Activated naive CD8-positive, alpha-beta T cell treated with anti-CD3 and anti-CD28 coated beads, Interleukin-2, amount 50 U/mL, for 24 hours (primary cell): ENCODE results near the gene SNAI1.

ENCODE experiments used
- ATAC-seq: fragments of 150-1000 bp; cut with Tn5 transposase; one replicate; pipeline ENCODE4 v1.10.0; 2021
- DNase-seq: peaks from one replicate; pipeline ENCODE4 v3.0.0; 2021
- H3K27ac Mint-ChIP-seq: one replicate; pipeline ENCODE4 v1.8.0; 2021; ENCODE audit warnings: mild to moderate bottlenecking, mixed read lengths
- H3K27me3 Mint-ChIP-seq: one replicate; pipeline ENCODE4 v1.8.0; 2021; ENCODE audit warnings: mixed read lengths
- H3K36me3 Mint-ChIP-seq: one replicate; pipeline ENCODE4 v1.8.0; 2021; ENCODE audit warnings: low read depth, mixed read lengths
- H3K4me1 Mint-ChIP-seq: one replicate; pipeline ENCODE4 v1.8.0; 2021; ENCODE audit warnings: mixed read lengths
- H3K4me3 Mint-ChIP-seq: one replicate; pipeline ENCODE4 v1.8.0; 2021; ENCODE audit warnings: mild to moderate bottlenecking, moderate library complexity, mixed read lengths
- H3K9me3 Mint-ChIP-seq: one replicate; pipeline ENCODE4 v1.8.0; 2021; ENCODE audit warnings: mixed read lengths

Gene SNAI1

GRCh38 chr20:50022676-50023075 lies 39.9 kb downstream of the SNAI1 start:
- Mint-ChIP-seq H3K9me3 (no peaks in the 10 kb centered on the region), H3K27me3 (peaks cover 3% of the 10 kb centered on the region), H3K4me3 (no peak overlapping the region), H3K27ac (no peak overlapping the region), H3K4me1 (peaks cover 3% of the 10 kb centered on the region), H3K36me3 (no peaks in the 10 kb centered on the region)
- no peak for ATAC-seq
- DNase-seq, result no peak

- no peak overlapping the region for H3K27ac Mint-ChIP-seq
- ATAC-seq, result no peak
- H3K27me3 Mint-ChIP-seq, result no peaks in the 10 kb centered on the region
These were observed 40.5 kb downstream of the SNAI1 start for GRCh38 chr20:50023116-50023805.

GRCh38 chr20:50026746-50027575 lies 44.2 kb downstream of the SNAI1 start:
- DNase-seq (no peak), ATAC-seq (no peak)
- no peaks in the 10 kb centered on the region for H3K36me3 Mint-ChIP-seq
- no peaks in the 10 kb centered on the region for H3K4me1 Mint-ChIP-seq
- no peaks in the 10 kb centered on the region for H3K9me3 Mint-ChIP-seq
- no peak overlapping the region for H3K4me3 Mint-ChIP-seq
- H3K27me3 Mint-ChIP-seq, result peaks cover 4% of the 10 kb centered on the region
- H3K27ac Mint-ChIP-seq, result no peak overlapping the region

More at GRCh38 chr20:50023116-50023805, 40.5 kb downstream of the SNAI1 start:
- DNase-seq, result no peak
- no peak overlapping the region for H3K4me3 Mint-ChIP-seq
- no peaks in the 10 kb centered on the region for H3K9me3 Mint-ChIP-seq
- H3K36me3 Mint-ChIP-seq, result no peaks in the 10 kb centered on the region
- H3K4me1 Mint-ChIP-seq, result peaks cover 3% of the 10 kb centered on the region

- Mint-ChIP-seq H3K27ac (no peak overlapping the region), H3K4me3 (no peak overlapping the region), H3K9me3 (no peaks in the 10 kb centered on the region), H3K36me3 (no peaks in the 10 kb centered on the region), H3K27me3 (peaks cover 4% of the 10 kb centered on the region), H3K4me1 (no peaks in the 10 kb centered on the region)
- DNase-seq (no peak), ATAC-seq (no peak)
These were observed 44.9 kb downstream of the SNAI1 start for GRCh38 chr20:50027611-50028105.

- H3K27ac Mint-ChIP-seq, result no peak overlapping the region
These were observed 46.4 kb downstream of the SNAI1 start for GRCh38 chr20:50029083-50029696.

GRCh38 chr20:50029697-50030461 lies 47.1 kb downstream of the SNAI1 start:
- no peak for DNase-seq
- no peaks in the 10 kb centered on the region for H3K4me1 Mint-ChIP-seq
- H3K27ac Mint-ChIP-seq, result no peak overlapping the region
- H3K27me3 Mint-ChIP-seq, result peaks cover 4% of the 10 kb centered on the region
- H3K36me3 Mint-ChIP-seq, result no peaks in the 10 kb centered on the region
- no peak for ATAC-seq
- H3K4me3 Mint-ChIP-seq, result no peak overlapping the region
- no peaks in the 10 kb centered on the region for H3K9me3 Mint-ChIP-seq

More at GRCh38 chr20:50029083-50029696, 46.4 kb downstream of the SNAI1 start:
- ATAC-seq (no peak), DNase-seq (no peak)
- H3K9me3 Mint-ChIP-seq, result no peaks in the 10 kb centered on the region
- H3K4me1 Mint-ChIP-seq, result no peaks in the 10 kb centered on the region
- H3K4me3 Mint-ChIP-seq, result no peak overlapping the region
- H3K27me3 Mint-ChIP-seq, result peaks cover 4% of the 10 kb centered on the region
- H3K36me3 Mint-ChIP-seq, result no peaks in the 10 kb centered on the region

- no peak overlapping the region for H3K27ac Mint-ChIP-seq
- H3K27me3 Mint-ChIP-seq, result peaks cover 8% of the 10 kb centered on the region
- H3K4me1 Mint-ChIP-seq, result no peaks in the 10 kb centered on the region
- no peaks in the 10 kb centered on the region for H3K36me3 Mint-ChIP-seq
- no peaks in the 10 kb centered on the region for H3K9me3 Mint-ChIP-seq
- no peak overlapping the region for H3K4me3 Mint-ChIP-seq
- ATAC-seq (no peak), DNase-seq (no peak)
These were observed 50.3 kb downstream of the SNAI1 start for GRCh38 chr20:50032955-50033666.

- H3K36me3 Mint-ChIP-seq, result no peaks in the 10 kb centered on the region
- H3K9me3 Mint-ChIP-seq, result no peaks in the 10 kb centered on the region
- H3K4me1 Mint-ChIP-seq, result no peaks in the 10 kb centered on the region
- H3K4me3 Mint-ChIP-seq, result no peak overlapping the region
- DNase-seq, result no peak
- peaks cover 4% of the 10 kb centered on the region for H3K27me3 Mint-ChIP-seq
- H3K27ac Mint-ChIP-seq, result no peak overlapping the region
- no peak for ATAC-seq
These were observed 51.9 kb downstream of the SNAI1 start for GRCh38 chr20:50034567-50035180.

GRCh38 chr20:50036703-50037102 lies 53.9 kb downstream of the SNAI1 start:
- DNase-seq, result no peak
- Mint-ChIP-seq H3K27ac (no peak overlapping the region), H3K4me3 (no peak overlapping the region), H3K36me3 (no peaks in the 10 kb centered on the region), H3K27me3 (peaks cover 4% of the 10 kb centered on the region), H3K4me1 (peaks cover 6% of the 10 kb centered on the region), H3K9me3 (no peaks in the 10 kb centered on the region)
- no peak for ATAC-seq

GRCh38 chr20:50037123-50037522 lies 54.3 kb downstream of the SNAI1 start:
- Mint-ChIP-seq H3K9me3 (no peaks in the 10 kb centered on the region), H3K4me1 (peaks cover 6% of the 10 kb centered on the region), H3K27me3 (peaks cover 4% of the 10 kb centered on the region), H3K36me3 (no peaks in the 10 kb centered on the region), H3K27ac (no peak overlapping the region), H3K4me3 (no peak overlapping the region)
- ATAC-seq, result no peak
- no peak for DNase-seq

GRCh38 chr20:50037575-50037974 lies 54.8 kb downstream of the SNAI1 start:
- Mint-ChIP-seq H3K27me3 (peaks cover 4% of the 10 kb centered on the region), H3K36me3 (no peaks in the 10 kb centered on the region), H3K4me1 (peaks cover 6% of the 10 kb centered on the region), H3K9me3 (no peaks in the 10 kb centered on the region), H3K4me3 (no peak overlapping the region), H3K27ac (no peak overlapping the region)
- ATAC-seq, result no peak
- no peak for DNase-seq

- H3K4me1 Mint-ChIP-seq, result peaks cover 6% of the 10 kb centered on the region
- H3K4me3 Mint-ChIP-seq, result no peak overlapping the region
- H3K36me3 Mint-ChIP-seq, result no peaks in the 10 kb centered on the region
- ATAC-seq (no peak), DNase-seq (no peak)
- peaks cover 4% of the 10 kb centered on the region for H3K27me3 Mint-ChIP-seq
- H3K27ac Mint-ChIP-seq, result no peak overlapping the region
- no peaks in the 10 kb centered on the region for H3K9me3 Mint-ChIP-seq
These were observed 55.4 kb downstream of the SNAI1 start for GRCh38 chr20:50038169-50038568.
